Bone marrow (tissue), 2 donors: ENCODE data around the gene KRTAP2-1.
"Not testable (repeated sequence)": the region's sequence is repeated elsewhere in the genome, so short reads cannot be mapped to it uniquely, and the experiment has no call there.

Source experiments
- DNase-seq, 2 donors: peaks; one replicate each; lab custom pipeline; 2025; lab: John Stamatoyannopoulos, UW

KRTAP2-1 gene

GRCh38 chr17:41057547-41057946 lies 10.4 kb upstream of the KRTAP2-1 start:
- DNase-seq: no peak

- not testable (repeated sequence) for DNase-seq
These were observed 8.0 kb upstream of the KRTAP2-1 start, which contains the start of gene KRTAP2-2 for GRCh38 chr17:41055130-41055529. Gene KRTAP2-2, minus strand, starts transcription at chr17:41055230. Its CDS starts 19 bp downstream, at chr17:41055211.

DNA sequence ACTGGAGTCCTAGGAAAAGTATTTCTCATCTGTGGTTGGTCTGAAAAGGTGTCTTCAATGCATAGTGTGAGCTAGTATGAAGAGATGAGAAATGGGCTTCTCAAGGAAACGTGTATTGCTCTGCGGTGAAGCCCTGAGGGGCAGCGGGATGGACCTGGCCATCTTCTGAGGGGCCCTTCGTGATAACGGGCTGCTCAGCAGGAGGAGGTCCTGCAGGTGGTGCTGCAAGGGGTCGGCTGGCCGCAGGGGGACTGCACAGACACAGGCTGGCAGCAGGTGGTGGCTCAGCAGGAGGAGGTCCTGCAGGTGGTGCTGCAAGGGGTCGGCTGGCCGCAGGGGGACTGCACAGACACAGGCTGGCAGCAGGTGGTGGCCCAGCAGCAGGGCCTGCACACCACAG lies 7.4 kb upstream of the KRTAP2-1 start:
- DNase-seq: not testable (repeated sequence)

GRCh38 chr17:41054025-41054424 lies 6.9 kb upstream of the KRTAP2-1 start:
- DNase-seq: no peak

- no peak for DNase-seq
These were observed 5.5 kb upstream of the KRTAP2-1 start for GRCh38 chr17:41052566-41052965.

GRCh38 chr17:41049110-41049509 lies 2.0 kb upstream of the KRTAP2-1 start:
- no peak for DNase-seq

GRCh38 chr17:41048441-41048840 lies 1.3 kb upstream of the KRTAP2-1 start:
- no peak for DNase-seq

- DNase-seq: no peak
These were observed 4.2 kb downstream of the KRTAP2-1 start for GRCh38 chr17:41042953-41043352.

- not testable (repeated sequence) for DNase-seq
These were observed 6.1 kb downstream of the KRTAP2-1 start, which contains the start of gene KRTAP1-1 for GRCh38 chr17:41040783-41041571. Gene KRTAP1-1, minus strand, starts transcription at chr17:41041450. Its CDS starts 53 bp downstream, at chr17:41041397.

DNA sequence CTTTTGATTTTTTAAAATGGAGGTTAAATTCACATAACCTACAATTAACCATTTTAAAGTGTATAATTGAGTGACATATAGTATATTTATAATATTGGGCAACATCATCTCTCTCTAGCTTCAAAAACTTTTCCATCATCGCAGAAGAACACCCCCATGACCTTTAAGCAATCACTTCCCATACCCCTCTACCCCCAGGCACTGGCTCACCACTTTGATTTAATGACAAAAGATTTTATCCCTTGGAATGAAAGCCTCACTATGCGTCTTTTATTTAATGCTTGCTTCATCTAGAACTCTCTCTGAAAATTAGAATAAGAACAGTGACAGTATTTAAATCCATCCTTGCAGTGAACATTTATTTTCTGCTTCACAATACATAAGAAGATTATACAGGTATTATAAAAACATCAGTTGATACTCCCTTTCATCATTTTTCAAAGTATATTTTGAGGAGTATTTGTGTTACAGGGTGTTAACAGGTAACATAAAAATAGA lies 9.2 kb downstream of the KRTAP2-1 start:
- no peak for DNase-seq

DNA sequence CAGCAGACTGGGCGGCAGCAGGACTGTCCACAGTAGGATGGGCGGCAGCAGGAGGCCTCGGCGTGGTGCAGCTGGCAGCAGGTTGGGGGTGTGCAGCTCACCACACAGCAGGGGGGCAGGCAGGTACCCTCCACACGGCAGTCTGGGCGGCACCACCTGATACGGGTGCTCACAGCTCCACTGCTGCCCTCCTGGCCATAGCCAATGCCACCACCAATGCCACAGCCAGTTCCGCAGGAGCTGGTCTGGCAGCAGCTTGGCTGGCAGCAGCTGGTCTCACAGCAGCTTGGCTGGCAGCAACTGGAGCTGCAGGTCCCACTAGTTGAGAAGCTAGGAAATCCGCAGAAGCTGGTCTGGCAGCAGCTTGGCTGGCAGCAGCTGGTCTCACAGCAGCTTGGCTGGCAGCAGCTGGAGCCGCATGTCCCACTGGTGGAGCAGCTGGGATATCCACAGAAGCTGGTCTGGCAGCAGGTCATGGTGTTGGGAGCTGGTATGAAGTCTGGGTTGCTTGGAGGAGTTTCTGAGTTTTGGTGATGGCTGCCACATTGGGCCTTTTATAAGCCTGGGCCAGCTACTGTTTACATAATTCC lies 12.7 kb downstream of the KRTAP2-1 start, which contains the start of gene KRTAP1-3:
KRTAP1-3 (minus strand) TSS at position 529 of the 590 bp plus-strand sequence; CDS start at position 476, 53 bp downstream.
- DNase-seq: not testable (repeated sequence)

GRCh38 chr17:41029633-41030245 lies 17.4 kb downstream of the KRTAP2-1 start, which contains the start of gene KRTAP1-4:
Gene KRTAP1-4, minus strand, starts transcription at chr17:41030195. Its CDS starts 117 bp downstream, at chr17:41030078.
- no peak for DNase-seq

DNA sequence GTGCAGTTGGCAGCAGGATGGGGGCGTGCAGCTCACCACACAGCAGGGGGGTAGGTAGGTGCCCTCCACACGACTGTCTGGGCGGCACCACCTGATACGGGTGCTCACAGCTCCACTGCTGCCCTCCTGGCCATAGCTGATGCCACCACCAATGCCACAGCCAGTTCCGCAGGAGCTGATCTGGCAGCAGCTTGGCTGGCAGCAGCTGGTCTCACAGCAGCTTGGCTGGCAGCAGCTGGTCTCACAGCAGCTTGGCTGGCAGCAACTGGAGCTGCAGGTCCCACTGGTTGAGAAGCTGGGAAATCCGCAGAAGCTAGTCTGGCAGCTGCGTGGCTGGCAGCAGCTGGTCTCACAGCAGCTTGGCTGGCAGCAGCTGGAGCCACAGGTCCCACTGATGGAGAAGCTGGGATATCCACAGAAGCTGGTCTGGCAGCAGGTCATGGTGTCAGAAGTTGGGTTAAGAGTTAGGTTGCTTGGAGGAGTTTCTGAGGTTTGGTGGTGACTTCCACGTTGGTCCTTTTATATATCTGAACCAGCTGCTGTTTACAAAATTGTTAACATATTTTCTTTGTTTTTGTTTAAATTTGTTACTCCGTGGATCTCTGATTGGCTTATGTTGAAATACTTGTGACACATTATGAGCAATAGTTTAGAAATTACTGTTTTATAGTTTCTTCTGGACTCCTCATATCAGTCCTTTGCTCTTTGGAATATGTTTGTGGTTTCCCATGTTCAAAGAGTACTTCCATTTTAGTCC lies 20.2 kb downstream of the KRTAP2-1 start, which contains the start of gene KRTAP1-5:
KRTAP1-5 (minus strand) TSS at position 494 of the 757 bp plus-strand sequence; CDS start at position 441, 53 bp downstream.
- no peak for DNase-seq

DNA sequence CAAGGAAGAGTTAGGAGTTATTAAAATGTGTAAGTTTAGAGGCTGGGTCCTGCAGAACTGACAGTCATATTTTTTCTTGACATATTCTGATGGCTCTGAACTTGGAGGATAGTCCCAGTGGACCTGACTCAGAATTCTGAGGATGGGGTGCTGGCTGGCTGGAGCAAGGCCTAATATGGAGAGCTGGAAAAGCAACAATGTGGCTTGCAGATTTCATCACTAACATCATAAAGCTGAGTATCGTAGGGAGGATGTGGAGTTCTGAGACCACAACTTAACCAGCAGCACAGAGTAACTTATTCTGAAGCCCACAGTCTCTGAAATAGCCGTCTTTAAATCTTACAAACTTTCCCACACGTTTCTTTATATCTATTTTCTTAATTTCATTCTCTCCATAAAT lies 22.4 kb downstream of the KRTAP2-1 start:
- no peak for DNase-seq

GRCh38 chr17:41020336-41020735 lies 26.8 kb downstream of the KRTAP2-1 start:
- no peak for DNase-seq

DNA sequence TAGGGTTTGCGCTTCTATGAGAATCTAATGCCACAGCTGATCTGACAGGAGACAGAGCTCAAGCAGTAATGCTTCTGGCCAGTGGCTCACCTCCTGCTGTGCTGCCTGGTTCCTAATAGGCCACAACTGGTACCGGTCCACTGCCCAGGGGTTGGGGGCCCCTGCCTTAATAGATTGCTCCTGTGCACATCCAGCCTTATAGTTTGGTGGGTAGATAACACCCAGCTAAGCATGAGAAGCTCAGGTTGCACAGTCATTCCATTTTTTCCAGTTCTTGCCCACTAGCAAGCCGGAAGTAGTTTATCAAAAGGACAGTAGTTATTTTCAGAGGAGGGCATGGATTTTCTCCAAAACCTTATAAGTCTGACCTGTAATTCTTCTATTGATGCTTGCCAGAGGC lies 27.7 kb downstream of the KRTAP2-1 start:
- no peak for DNase-seq

- no peak for DNase-seq
These were observed 28.6 kb downstream of the KRTAP2-1 start for GRCh38 chr17:41018541-41018940.

- no peak for DNase-seq
These were observed 30.4 kb downstream of the KRTAP2-1 start for GRCh38 chr17:41016578-41017215.

- DNase-seq: no peak
These were observed 31.7 kb downstream of the KRTAP2-1 start for GRCh38 chr17:41015454-41015853.

GRCh38 chr17:41013606-41014005 lies 33.5 kb downstream of the KRTAP2-1 start:
- no peak for DNase-seq

- no peak for DNase-seq
These were observed 33.9 kb downstream of the KRTAP2-1 start for GRCh38 chr17:41013181-41013580.
